Right ventricle myocardium superior (tissue), 1 donor: ENCODE data around the gene EIF5B. TPM values are rescaled to one million over a fixed set of nuclear protein-coding genes. Genes with fewer than 3 reads are reported as not detected.
"Not testable (repeated sequence)": the region's sequence is repeated elsewhere in the genome, so short reads cannot be mapped to it uniquely, and the experiment has no call there.

Experiments
- ATAC-seq: fragments of 200-7000 bp; cut with Tn5 transposase; one replicate; pipeline ENCODE4 v1.9.1; 2020; ENCODE audit warnings: mild to moderate bottlenecking; ENCODE audit not compliant: poor library complexity
- DNase-seq: peaks from one replicate; pipeline ENCODE4 v3.0.0-alpha.2; 2020
- intact Hi-C: fragments of 100-400 bp; cut with DNase I; formaldehyde crosslinking; loops from one replicate; pipeline ENCODE4 v1.11.2; 2022
- total RNA-seq: library from RNA; stranded (reverse); fragmentation: NEBNext Ultra II Directional; extraction: Animal tissue kit (Norgen Biotek cat#: 25700); gene quantifications from one replicate; pipeline ENCODE4 v1.2.1, GENCODE V29; 2021
- donor health status: DM: no; HTN: yes; CAD: no; lungs with severe emphysema.

EIF5B gene
- total RNA-seq, 1 donor from 2014 or later: 84.7 TPM

GRCh38 chr2:99350194-99350593, 13.0 kb downstream of the EIF5B start:
- no peak for ATAC-seq
- DNase-seq: no peak
- intact Hi-C loops: no loop called here

- ATAC-seq (no peak), DNase-seq (no peak)
- intact Hi-C loops: no loop called here
Measured at GRCh38 chr2:99354070-99354469, 16.9 kb downstream of the EIF5B start.

DNA sequence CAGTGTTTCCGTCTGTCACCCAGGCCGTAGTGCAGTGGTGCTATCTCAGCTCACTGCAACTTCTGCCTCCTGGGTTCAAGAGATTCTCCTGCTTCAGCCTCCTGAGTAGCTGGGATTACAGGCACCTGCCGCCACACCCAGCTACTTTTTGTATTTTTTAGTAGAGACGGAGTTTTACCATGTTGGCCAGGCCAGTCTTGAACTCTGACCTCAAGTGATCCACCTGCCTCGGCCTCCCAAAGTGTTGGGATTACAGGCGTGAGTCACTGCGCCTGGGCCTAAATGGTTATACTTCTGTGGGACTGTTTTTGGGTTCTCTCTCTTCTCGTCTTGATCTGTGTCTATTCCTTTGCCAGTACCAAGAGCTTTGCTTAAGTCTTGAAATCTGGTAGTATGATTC, 17.6 kb downstream of the EIF5B start:
- intact Hi-C loops, DNase-seq, ATAC-seq: not testable (repeated sequence)

DNA sequence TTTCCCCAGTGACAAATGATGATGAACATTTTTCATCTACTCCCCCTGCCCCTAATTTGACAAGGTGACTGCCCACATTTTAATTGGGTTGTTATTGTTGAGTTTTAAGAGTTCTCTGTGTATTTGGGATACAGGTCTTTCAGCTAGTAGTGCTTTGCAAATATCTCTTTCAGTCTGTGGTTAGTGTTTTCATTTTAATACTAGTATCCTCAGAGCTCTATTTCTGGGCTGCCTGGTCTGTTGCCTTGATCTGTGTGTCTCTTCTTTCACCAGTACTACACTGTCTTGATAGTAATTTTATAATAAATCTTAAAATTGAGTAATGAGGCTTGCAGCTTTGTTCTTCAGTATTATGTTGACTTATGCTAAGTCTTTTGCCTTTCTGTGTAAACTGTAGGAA, 19.7 kb downstream of the EIF5B start:
- DNase-seq (no peak), ATAC-seq (no peak)
- intact Hi-C loops: no loop called here

DNA sequence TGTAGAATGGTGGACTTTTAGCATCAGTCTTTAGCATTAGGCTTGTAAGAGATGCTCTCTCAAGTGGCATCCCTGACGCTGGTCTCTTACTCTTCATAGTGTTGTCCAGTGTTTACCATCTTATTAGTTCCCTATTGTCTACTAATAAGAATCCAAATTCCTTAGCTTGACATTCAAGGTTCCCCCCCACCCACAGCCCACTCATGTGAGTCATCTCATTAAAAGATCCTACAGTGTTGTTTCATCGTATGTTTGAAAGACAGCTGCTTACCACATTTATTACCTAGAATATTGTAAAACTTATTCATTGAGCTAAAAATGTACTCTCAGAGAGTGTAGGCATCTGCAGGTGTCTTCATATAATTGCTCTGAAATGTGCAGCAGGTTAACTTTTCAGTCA, 28.5 kb downstream of the EIF5B start:
- intact Hi-C loops: no loop called here
- no peak for DNase-seq
- no peak for ATAC-seq

DNA sequence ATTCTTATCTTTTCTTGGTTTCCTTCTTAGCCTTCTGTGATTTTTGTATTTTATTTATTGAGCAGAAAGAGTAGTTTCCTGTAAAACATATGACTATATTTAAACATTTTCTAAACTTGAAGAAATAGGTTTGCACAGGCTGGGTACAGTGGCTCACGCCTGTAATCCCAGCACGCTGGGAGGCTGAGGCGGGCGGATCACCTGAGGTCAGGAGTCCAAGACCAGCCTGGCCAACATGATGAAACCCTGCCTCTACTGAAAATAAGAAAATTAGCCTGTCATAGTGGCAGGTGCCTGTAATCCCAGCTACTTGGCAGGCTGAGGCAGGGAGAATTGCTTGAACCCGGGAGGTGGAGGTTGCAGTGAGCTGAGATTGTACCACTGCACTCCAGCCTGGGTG, 31.7 kb downstream of the EIF5B start:
- ATAC-seq, intact Hi-C loops, DNase-seq: not testable (repeated sequence)

- intact Hi-C loops: no loop called here
- no peak for ATAC-seq
Measured at GRCh38 chr2:99373144-99373543, 36.0 kb downstream of the EIF5B start.

DNA sequence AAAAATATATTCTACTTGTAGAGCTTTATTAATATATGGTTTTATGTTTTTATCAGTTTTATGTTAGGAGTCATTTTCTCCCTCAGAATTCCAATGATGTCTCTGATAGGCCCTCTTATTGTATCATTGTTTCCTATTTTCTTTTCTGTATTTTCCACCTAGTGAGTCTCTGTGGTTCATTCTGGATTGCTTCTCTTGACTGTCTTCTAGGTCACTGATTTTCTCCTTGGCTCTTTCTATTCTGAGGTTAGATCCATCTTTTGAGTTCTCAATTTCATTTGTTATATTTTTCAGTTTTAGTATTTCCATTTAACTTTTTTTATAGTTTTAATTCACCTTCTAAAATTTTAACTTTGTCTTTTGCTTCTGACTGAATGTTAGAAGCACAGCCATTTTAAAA, 37.6 kb downstream of the EIF5B start:
- no peak for ATAC-seq
- DNase-seq: no peak
- intact Hi-C loops: no loop called here

More at GRCh38 chr2:99373144-99373543, 36.0 kb downstream of the EIF5B start:
- no peak for DNase-seq

- DNase-seq (no peak), ATAC-seq (no peak)
- intact Hi-C loops: no loop called here
Measured at GRCh38 chr2:99376254-99376864, 39.2 kb downstream of the EIF5B start.

- no peak for ATAC-seq
- intact Hi-C loops: no loop called here
- no peak for DNase-seq
Measured at GRCh38 chr2:99377879-99378278, 40.7 kb downstream of the EIF5B start.

DNA sequence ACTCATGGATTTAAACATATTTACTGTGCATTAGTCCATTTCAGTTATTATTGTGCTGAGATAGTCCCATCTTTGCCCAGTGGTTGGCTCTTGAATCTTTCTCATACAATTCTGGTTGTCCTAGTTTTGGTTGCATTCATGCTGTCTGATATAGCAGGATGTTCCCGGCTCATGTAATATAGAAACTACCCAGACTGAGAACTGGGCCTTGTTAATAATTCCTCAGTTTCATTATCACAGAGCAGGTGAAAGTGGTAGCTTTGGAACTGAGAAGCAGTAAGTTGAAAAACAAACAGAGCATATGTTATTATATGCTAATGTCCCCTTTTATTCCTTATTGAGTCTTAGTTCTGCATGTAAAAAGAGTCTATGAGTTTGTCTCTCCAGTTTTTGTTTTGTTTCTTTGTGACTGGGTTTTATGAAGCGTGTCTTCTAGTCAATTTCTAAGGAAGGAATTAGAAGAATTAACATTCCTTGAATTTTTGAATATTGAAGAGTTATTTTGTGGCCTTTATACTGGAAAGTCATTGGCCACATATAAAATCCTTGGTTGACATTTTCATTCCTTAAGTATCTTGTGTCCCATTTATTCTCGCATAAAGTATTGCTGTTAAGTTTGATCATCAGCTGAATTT, 43.3 kb downstream of the EIF5B start:
- DNase-seq (no peak), ATAC-seq (no peak)
- intact Hi-C loops: no loop called here

DNA sequence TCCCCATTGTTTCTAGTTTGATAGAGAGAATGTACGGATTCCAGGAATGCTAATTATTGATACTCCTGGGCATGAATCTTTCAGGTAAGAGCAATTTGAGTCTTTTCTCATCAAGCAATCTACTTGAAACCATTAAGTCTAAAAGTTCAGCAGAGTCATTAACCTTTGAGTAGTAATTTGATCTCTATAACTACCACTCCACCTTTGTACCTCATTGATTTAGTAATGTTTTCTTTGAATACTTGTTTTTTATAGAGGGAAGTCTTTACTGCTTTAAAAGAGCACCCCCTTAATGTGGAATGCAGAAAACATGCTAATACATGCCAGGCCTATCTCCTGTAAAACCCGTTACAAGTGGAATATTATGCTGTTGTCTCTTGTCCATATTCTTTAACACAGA, 45.0 kb downstream of the EIF5B start:
- no peak for DNase-seq
- intact Hi-C loops: no loop called here
- no peak for ATAC-seq

DNA sequence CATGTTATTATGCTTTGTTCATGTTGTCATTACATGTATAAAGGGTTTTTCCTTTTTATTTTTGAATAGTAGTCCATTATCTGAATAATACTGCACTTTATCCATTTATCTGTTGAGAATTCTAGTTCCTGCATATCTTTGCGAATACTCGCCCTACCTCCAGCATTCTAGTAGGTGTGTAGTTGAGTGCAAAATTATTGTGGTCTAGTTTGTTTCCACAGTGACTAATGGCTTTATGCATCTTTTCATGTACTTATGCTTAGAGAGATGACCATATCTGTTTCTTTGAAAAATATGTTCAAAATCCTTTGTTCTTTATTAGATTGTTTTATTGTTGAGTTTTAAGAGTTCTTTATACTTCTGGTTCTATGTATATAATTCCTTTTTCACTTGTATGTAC, 48.8 kb downstream of the EIF5B start:
- ATAC-seq: no peak
- intact Hi-C loops: no loop called here
- no peak for DNase-seq

GRCh38 chr2:99388892-99389291, 51.7 kb downstream of the EIF5B start:
- intact Hi-C loops: no loop called here
- DNase-seq (no peak), ATAC-seq (peak; percentile 44)

- DNase-seq (no peak), ATAC-seq (peak; percentile 82)
- intact Hi-C loops: no loop called here
Measured at GRCh38 chr2:99389371-99389770, 52.2 kb downstream of the EIF5B start.

DNA sequence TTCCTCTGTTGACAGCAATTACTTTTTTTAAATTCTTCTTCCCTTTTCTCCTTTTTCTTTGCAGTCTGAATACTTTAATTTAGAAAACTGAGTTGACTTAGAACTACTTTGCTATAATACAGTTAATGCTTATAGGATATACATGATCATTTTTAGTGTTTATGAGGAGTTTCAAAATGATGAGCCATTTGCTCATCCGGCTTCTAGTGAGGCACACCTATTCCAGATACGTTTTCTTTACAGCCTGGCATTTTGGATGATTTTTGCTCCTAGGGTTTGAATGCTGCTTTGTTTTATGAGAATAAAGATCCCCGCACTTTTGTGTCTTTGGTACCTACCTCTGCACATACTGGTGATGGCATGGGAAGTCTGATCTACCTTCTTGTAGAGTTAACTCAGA, 52.8 kb downstream of the EIF5B start:
- ATAC-seq (no peak), DNase-seq (no peak)
- intact Hi-C loops: no loop called here

- DNase-seq (no peak), ATAC-seq (no peak)
- intact Hi-C loops: no loop called here
Measured at GRCh38 chr2:99395589-99396130, 58.5 kb downstream of the EIF5B start.

DNA sequence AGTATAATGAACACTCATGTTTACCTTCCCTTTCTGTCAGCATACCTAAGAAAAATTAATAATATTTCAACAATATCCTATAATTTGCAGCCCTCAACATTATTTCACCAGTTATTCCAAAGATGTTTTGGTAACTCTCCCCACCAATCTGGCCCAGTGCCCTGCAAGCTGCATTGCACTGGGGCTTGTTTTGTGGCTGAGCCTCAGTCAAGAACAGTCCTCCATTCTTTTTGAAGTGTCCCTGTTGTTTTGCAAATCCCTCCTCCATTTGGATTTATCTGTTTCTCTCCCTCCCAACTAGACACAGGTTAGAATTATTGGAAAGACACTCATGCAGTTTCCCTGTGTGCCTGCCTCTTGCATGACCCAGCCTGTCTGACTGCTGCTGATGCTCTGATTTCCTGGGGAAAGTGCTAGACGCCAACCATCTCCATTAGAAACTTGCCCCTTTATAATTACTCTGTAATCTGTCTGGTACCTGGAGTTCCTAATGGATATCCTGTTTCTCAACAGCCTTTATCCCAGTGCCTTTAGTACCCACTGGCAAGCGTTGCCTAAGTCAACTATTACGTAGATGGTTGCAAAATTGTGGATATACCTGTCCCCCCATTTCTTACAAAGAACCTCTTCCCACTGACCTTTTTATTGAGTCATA, 60.2 kb downstream of the EIF5B start:
- peak; percentile 5 for ATAC-seq
- intact Hi-C loops: no loop called here
- no peak for DNase-seq

DNA sequence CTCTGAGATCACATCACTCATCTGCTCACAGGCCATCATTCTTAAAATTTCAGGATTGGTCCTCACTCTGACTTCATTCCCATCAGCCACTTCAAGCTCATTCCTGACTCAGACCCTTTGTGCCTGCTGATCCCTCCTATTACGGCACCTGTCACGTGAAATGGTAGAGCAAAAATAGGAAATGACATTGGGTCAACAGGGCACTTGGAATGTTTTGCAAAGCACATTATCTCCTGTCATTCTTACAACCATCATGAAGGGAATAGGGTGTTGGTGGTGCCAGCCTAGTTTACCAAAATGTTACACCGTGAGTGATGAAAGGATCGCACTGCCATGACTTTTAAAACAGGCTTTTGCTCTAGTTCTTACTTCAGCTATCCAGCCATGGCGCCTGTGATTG, 61.1 kb downstream of the EIF5B start:
- no peak for DNase-seq

GRCh38 chr2:99399063-99399462, 61.9 kb downstream of the EIF5B start:
- intact Hi-C loops: no loop called here
- ATAC-seq: no peak
- no peak for DNase-seq

More for the DNA sequence above, 61.1 kb downstream of the EIF5B start:
- intact Hi-C loops: no loop called here
- ATAC-seq: peak; percentile 64
